ENCODE measurements around the gene PALLD. TPM values are rescaled to one million over a fixed set of nuclear protein-coding genes. Genes with fewer than 3 reads are reported as not detected.

Gene PALLD
- total RNA-seq, 6 experiments from 2014 or later = 7.7 to 81.6 (median 24.8) TPM

DNA sequence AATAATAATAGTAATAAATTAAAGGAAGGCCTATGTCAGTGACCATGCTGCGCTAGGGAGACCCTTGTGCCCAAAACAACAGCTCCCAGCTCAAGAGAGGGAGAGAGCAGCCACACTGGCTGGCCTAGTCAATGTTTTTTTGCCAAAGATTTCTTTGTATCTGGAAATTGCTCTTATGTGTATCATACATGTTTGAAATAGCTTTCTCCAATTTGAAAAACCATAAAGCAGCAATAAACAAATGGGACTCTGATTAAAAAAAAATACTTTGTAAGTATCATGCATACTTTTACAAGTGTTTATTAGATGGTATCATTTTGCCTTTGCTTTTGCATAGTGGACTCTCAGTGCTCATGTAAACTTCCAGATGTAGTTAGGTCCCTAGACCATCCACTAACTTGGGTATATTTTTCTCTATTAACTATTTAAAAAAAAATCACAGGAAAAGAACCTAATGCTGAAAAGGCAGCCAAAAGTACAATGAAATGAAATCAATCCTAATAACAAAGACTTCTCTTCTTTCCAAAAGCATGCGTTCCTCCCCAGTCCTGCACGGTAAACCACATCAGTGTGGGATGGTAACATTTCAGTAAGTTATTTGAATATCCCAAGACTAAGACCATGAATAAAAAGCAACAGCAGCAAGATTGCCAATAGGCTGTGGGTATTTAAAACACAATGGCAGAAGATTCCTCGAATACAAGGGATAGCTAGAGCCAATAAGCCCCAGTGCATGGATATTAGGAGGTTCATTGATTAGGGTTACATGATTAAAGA is 117.6 kb downstream of the PALLD start:
- no peaks in the 10 kb centered on the region for H3K9me3 ChIP-seq
- H3K36me3 ChIP-seq = no peaks in the 10 kb centered on the region
- no peak overlapping the region for H3K27ac ChIP-seq
- DNase-seq (no peak), ATAC-seq (no peak)
- no peaks in the 10 kb centered on the region for H3K27me3 ChIP-seq
- TF ChIP-seq POLR2A (IDR thresholded peaks at IDR 0.05) = no peak
- TF ChIP-seq, protein P1, sequence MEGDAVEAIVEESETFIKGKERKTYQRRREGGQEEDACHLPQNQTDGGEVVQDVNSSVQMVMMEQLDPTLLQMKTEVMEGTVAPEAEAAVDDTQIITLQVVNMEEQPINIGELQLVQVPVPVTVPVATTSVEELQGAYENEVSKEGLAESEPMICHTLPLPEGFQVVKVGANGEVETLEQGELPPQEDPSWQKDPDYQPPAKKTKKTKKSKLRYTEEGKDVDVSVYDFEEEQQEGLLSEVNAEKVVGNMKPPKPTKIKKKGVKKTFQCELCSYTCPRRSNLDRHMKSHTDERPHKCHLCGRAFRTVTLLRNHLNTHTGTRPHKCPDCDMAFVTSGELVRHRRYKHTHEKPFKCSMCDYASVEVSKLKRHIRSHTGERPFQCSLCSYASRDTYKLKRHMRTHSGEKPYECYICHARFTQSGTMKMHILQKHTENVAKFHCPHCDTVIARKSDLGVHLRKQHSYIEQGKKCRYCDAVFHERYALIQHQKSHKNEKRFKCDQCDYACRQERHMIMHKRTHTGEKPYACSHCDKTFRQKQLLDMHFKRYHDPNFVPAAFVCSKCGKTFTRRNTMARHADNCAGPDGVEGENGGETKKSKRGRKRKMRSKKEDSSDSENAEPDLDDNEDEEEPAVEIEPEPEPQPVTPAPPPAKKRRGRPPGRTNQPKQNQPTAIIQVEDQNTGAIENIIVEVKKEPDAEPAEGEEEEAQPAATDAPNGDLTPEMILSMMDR (IDR thresholded peaks at IDR 0.05) = no peak
- H3K4me1 ChIP-seq = no peaks in the 10 kb centered on the region
- no peak overlapping the region for H3K4me3 ChIP-seq
- 80% methylated on average over 4 of the region's 4 CpGs for whole genome bisulfite sequencing (ENCODE audit: insufficient coverage, low coverage, low lambda C conversion rate, missing lambda C conversion rate)
- intact Hi-C loops (cut with DNase I) = no loop called here

DNA sequence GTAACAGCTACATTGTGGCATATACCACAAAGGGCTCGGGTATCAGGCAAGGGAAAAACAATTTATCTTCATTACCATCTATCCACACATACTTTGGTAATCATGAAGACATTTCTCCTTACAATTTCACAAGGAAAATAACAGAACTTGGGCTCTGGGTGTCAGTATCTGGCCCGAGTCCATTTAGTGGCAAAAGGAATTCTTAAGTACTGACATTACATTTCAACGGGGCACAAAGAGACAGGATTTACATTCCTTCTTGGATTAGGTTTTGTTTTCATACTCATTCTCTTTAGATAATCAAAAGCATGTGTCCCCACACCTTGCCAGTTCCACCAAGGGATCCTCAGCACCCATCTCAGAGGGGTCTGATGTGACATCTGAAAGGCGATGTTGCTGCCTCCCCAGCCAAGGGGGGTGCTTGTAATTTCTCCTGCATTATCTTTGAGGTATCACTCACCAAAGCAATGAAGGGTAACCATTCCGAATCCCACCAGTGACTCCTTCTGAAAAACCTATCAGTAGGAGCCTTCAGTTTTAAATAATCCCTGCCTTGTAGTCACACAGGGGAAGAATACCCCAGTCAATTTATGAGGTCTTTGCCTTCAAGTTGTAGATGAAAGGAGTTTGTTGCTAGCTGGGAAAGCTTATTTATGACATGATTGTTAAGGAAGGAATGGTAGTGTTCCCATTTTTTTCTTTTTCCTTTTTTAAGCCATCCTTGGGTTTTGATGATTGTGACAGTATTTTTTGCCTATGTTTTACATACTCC is 118.6 kb downstream of the PALLD start:
- ATAC-seq = no peak
- Histone ChIP-seq H3K27ac (no peak overlapping the region), H3K27me3 (no peaks in the 10 kb centered on the region), H3K4me3 (no peak overlapping the region), H3K4me1 (no peaks in the 10 kb centered on the region), H3K36me3 (no peaks in the 10 kb centered on the region), H3K9me3 (no peaks in the 10 kb centered on the region)
- 50% methylated on average over 5 of the region's 5 CpGs for WGBS (ENCODE audit: insufficient coverage, low coverage, low lambda C conversion rate, missing lambda C conversion rate)
- no peak for TF ChIP-seq POLR2A (IDR thresholded peaks at IDR 0.05)
- TF ChIP-seq, protein P1 (IDR thresholded peaks at IDR 0.05) = no peak
- no peak for DNase-seq
- intact Hi-C loops (cut with DNase I) = no loop called here

DNA sequence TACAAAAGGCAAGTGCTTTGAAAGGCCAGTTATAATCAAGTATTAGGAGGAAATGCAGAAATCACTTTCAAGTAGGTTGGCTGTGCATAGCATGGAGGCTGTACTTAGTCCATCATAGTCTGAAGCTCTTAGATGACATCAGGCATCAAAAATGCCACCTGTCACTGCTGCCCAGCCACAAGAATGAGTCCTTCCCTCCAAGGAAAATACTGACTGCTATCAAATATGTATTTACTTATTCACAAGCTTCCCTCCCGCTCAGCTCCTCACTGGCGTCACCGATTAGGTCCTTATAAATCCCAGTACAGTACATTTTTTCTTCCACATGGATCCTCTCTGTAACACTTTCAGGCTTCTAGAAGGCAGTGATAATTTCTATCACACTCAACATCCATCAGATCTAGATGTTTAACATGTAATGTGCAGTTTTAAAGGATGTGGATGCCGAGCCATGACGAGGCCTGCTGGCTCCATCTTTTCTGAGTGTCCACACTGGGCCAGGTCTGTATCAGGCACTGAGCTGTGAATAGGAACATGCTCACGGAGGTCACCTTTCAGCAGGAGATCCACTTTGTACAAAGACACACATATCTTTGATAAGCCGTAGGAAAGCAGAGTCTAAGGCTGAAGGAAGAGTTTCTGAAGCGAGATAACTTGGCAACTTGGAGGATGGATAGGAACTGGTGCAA is 121.9 kb downstream of the PALLD start:
- no peaks in the 10 kb centered on the region for H3K4me1 ChIP-seq
- DNase-seq (no peak), ATAC-seq (no peak)
- H3K36me3 ChIP-seq = no peaks in the 10 kb centered on the region
- no peaks in the 10 kb centered on the region for H3K27me3 ChIP-seq
- intact Hi-C loops (cut with DNase I) = no loop called here
- H3K27ac ChIP-seq = no peak overlapping the region
- WGBS (ENCODE audit: insufficient coverage, low coverage, low lambda C conversion rate, missing lambda C conversion rate) = 75% methylated on average over 7 of the region's 8 CpGs
- no peaks in the 10 kb centered on the region for H3K9me3 ChIP-seq
- TF ChIP-seq POLR2A (IDR thresholded peaks at IDR 0.05) = no peak
- TF ChIP-seq, protein P1 (IDR thresholded peaks at IDR 0.05) = no peak
- no peak overlapping the region for H3K4me3 ChIP-seq

DNA sequence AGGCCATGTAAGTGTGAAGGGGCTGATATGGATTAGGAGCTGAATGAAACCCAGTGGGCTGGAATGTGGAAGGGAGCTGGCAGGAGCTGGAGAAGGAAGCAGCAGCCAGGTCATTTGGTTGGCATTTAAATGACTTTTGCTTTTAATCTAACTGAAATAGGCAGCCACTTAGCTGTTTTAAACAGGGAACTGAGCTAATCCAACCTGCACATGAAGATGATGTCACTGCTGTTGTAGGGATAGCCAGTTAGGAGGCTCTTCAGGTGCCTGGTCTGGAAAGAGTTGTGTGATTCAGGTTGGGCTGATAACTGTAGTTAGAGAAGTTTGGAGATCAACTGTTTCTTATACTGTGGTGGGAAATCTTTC is 122.4 kb downstream of the PALLD start:
- no peak overlapping the region for H3K4me3 ChIP-seq
- no peaks in the 10 kb centered on the region for H3K36me3 ChIP-seq
- intact Hi-C loops (cut with DNase I) = no loop called here
- no peak overlapping the region for H3K27ac ChIP-seq
- DNase-seq (no peak), ATAC-seq (no peak)
- no peaks in the 10 kb centered on the region for H3K9me3 ChIP-seq
- no peaks in the 10 kb centered on the region for H3K4me1 ChIP-seq
- H3K27me3 ChIP-seq = no peaks in the 10 kb centered on the region
- TF ChIP-seq, protein P1 (IDR thresholded peaks at IDR 0.05) = no peak
- no peak for TF ChIP-seq POLR2A (IDR thresholded peaks at IDR 0.05)

All from right lobe of liver (tissue), 6 donors.